NCI-H345 treated with DMSO at 0.1 percent for 48 hours (cell line): ENCODE results near the gene TRPV6.
A peak's percentile ranks its signal among the peaks of the same experiment; 100 is the strongest.

Source experiments
- DNase-seq: peaks from one replicate; lab custom pipeline; 2025; ENCODE audit not compliant: unreplicated experiment; lab: John Stamatoyannopoulos, UW

Gene TRPV6

GRCh38 chr7:142886866-142887265, 1.3 kb upstream of the TRPV6 start:
- no peak for DNase-seq

- DNase-seq, result no peak
Measured at GRCh38 chr7:142884286-142884640, 1.3 kb downstream of the TRPV6 start.

- DNase-seq, result no peak
Measured at GRCh38 chr7:142883571-142884285, 1.8 kb downstream of the TRPV6 start.

GRCh38 chr7:142883145-142883544, 2.4 kb downstream of the TRPV6 start:
- no peak for DNase-seq

- no peak for DNase-seq
Measured at GRCh38 chr7:142882338-142882678, 3.2 kb downstream of the TRPV6 start.

- DNase-seq, result no peak
Measured at GRCh38 chr7:142881586-142882337, 3.8 kb downstream of the TRPV6 start.

GRCh38 chr7:142880876-142881505, 4.6 kb downstream of the TRPV6 start:
- peak; percentile 22 for DNase-seq

GRCh38 chr7:142879060-142879459, 6.5 kb downstream of the TRPV6 start:
- no peak for DNase-seq

GRCh38 chr7:142878315-142878714, 7.2 kb downstream of the TRPV6 start:
- no peak for DNase-seq

- DNase-seq, result no peak
Measured at GRCh38 chr7:142876991-142877910, 8.3 kb downstream of the TRPV6 start.

- DNase-seq, result no peak
Measured at GRCh38 chr7:142876236-142876960, 9.1 kb downstream of the TRPV6 start.

- DNase-seq, result no peak
Measured at GRCh38 chr7:142875456-142875855, 10.1 kb downstream of the TRPV6 start.

GRCh38 chr7:142874837-142875236, 10.7 kb downstream of the TRPV6 start:
- no peak for DNase-seq

- no peak for DNase-seq
Measured at GRCh38 chr7:142874409-142874808, 11.1 kb downstream of the TRPV6 start.

GRCh38 chr7:142873871-142874270, 11.7 kb downstream of the TRPV6 start:
- no peak for DNase-seq

- no peak for DNase-seq
Measured at GRCh38 chr7:142873281-142873784, 12.2 kb downstream of the TRPV6 start.

GRCh38 chr7:142872106-142872675, 13.4 kb downstream of the TRPV6 start:
- no peak for DNase-seq

GRCh38 chr7:142871260-142872105, 14.1 kb downstream of the TRPV6 start:
- DNase-seq, result no peak
